ENCODE data around the gene FAM210B. TPM values are rescaled to one million over a fixed set of nuclear protein-coding genes. Genes with fewer than 3 reads are reported as not detected.

The FAM210B gene
- total and polyA plus RNA-seq, 2 of the 13 experiments (the other 11 are each of a cell fraction or from before 2014, with no cell fraction given) = 75.9 to 107 TPM

DNA sequence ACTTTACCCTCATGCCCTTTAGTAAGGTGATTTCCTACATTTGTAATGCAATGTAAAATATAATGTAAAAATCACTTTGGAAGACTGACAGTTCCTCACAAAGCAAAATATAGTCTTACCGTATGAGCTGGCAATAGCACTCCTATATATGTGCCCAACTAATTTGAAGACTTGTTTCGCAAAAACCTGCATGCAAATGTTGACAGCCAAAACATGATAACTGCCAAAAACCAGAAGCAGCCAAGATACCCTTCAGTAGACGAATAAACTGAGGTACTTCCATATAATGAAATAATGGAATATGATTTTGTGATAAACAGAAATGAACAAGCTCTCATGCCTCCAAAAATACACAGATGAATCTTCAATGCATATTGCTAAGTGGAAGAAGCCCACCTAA lies 19.6 kb downstream of the FAM210B start:
- ChIA-PET POLR2A (no interaction called here), CTCF (ENCODE audit: low intra/inter-chr PET ratio, low total read pairs) (no interaction called here)
- in situ Hi-C loops (cut with HindIII; ENCODE audit: extremely low pct_ligation_motif_present, low pct_unique_long_range_greater_than_20kb) (no loop called here), intact Hi-C loops (cut with micrococcal nuclease; ENCODE audit: unreplicated experiment) (no loop called here)
- BruUV-seq (replicated peaks) = no TSS peak
- Histone ChIP-seq H3K79me2 (ENCODE audit: insufficient read depth, low read length) (peaks cover 62% of the 10 kb centered on the region), H3K27me3 (ENCODE audit: control insufficient read depth in 1 of 2, insufficient read depth in 2 of 2, low read length in 2 of 2) (no peaks in the 10 kb centered on the region), H2AFZ (ENCODE audit: low read length) (no peak overlapping the region), H3K27ac (ENCODE audit: extremely low read length, insufficient read depth, low read length) (no peak overlapping the region), H3K4me2 (ENCODE audit: low read depth, low read length) (no peak overlapping the region), H3K9ac (ENCODE audit: insufficient read depth, low read depth, low read length) (no peak overlapping the region), H3K36me3 (replicated peaks in 1 of 2; ENCODE audit: control insufficient read depth in 1 of 2, insufficient read depth in 2 of 2, low read length in 2 of 2) (peaks cover 30 to 84% of the 10 kb centered on the region in 2 experiments), H3K4me3 (replicated peaks in 1 of 3; ENCODE audit: insufficient read depth in 1 of 3, low read depth in 2 of 3, low read length in 3 of 3) (no peak overlapping the region), H3K4me1 (ENCODE audit: insufficient read depth, low read length) (no peaks in the 10 kb centered on the region), H4K20me1 (ENCODE audit: insufficient read depth, low read length) (no peaks in the 10 kb centered on the region), H3K9me3 (ENCODE audit: low read length) (no peaks in the 10 kb centered on the region)
- DNase-seq (ENCODE audit: low spot score) (no peak), ATAC-seq (no peak), FAIRE-seq (no peak)
- WGBS (ENCODE audit: low lambda C conversion rate) = 98% methylated on average over 3 of the region's 3 CpGs
- TF ChIP-seq GFI1 (CRISPR knock-in tag; IDR thresholded peaks at IDR 0.05; ENCODE audit: borderline replicate concordance) (no peak), ARHGAP35 (CRISPR knock-in tag; IDR thresholded peaks at IDR 0.05; ENCODE audit: borderline replicate concordance) (no peak), MZF1 (CRISPR knock-in tag; IDR thresholded peaks at IDR 0.05; ENCODE audit: borderline replicate concordance) (no peak), ZNF589 (CRISPR knock-in tag; conservative IDR thresholded peaks at IDR 0.05) (no peak), NAIF1 (CRISPR knock-in tag; IDR thresholded peaks at IDR 0.05; ENCODE audit: borderline replicate concordance) (no peak), ARID2 (CRISPR knock-in tag; IDR thresholded peaks at IDR 0.05; ENCODE audit: borderline replicate concordance) (no peak), ZNF580 (CRISPR knock-in tag; IDR thresholded peaks at IDR 0.05; ENCODE audit: borderline replicate concordance, low read depth) (no peak), KLF9 (CRISPR knock-in tag; IDR thresholded peaks at IDR 0.05; ENCODE audit: low read depth) (no peak), ZKSCAN8 (CRISPR knock-in tag; IDR thresholded peaks at IDR 0.05; ENCODE audit: borderline replicate concordance) (no peak), ZFP41 (CRISPR knock-in tag; IDR thresholded peaks at IDR 0.05; ENCODE audit: borderline replicate concordance) (no peak), ZNF674 (CRISPR knock-in tag; IDR thresholded peaks at IDR 0.05; ENCODE audit: low read depth) (no peak), NFIB (CRISPR knock-in tag; IDR thresholded peaks at IDR 0.05; ENCODE audit: borderline replicate concordance) (no peak), ZNF678 (CRISPR knock-in tag; IDR thresholded peaks at IDR 0.05) (no peak), SRSF1 (optimal IDR thresholded peaks at IDR 0.05; ENCODE audit: low read depth, low read length) (no peak), SIX4 (CRISPR knock-in tag; IDR thresholded peaks at IDR 0.05) (no peak), TRIM22 (IDR thresholded peaks at IDR 0.05) (no peak), TAF15 (IDR thresholded peaks at IDR 0.05; ENCODE audit: low read depth, low read length, poor library complexity, severe bottlenecking) (no peak)
- TF ChIP-seq, protein P1, sequence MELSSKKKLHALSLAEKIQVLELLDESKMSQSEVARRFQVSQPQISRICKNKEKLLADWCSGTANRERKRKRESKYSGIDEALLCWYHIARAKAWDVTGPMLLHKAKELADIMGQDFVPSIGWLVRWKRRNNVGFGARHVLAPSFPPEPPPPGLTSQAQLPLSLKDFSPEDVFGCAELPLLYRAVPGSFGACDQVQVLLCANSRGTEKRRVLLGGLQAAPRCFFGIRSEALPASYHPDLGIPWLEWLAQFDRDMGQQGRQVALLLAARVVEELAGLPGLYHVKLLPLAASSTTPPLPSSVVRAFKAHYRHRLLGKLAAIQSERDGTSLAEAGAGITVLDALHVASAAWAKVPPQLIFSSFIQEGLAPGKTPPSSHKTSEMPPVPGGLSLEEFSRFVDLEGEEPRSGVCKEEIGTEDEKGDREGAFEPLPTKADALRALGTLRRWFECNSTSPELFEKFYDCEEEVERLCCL (CRISPR knock-in tag; IDR thresholded peaks at IDR 0.05; ENCODE audit: borderline replicate concordance) = no peak
- TF ChIP-seq, protein P2, sequence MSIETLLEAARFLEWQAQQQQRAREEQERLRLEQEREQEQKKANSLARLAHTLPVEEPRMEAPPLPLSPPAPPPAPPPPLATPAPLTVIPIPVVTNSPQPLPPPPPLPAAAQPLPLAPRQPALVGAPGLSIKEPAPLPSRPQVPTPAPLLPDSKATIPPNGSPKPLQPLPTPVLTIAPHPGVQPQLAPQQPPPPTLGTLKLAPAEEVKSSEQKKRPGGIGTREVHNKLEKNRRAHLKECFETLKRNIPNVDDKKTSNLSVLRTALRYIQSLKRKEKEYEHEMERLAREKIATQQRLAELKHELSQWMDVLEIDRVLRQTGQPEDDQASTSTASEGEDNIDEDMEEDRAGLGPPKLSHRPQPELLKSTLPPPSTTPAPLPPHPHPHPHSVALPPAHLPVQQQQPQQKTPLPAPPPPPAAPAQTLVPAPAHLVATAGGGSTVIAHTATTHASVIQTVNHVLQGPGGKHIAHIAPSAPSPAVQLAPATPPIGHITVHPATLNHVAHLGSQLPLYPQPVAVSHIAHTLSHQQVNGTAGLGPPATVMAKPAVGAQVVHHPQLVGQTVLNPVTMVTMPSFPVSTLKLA (IDR thresholded peaks at IDR 0.05) = no peak
